ENCODE data around the gene CFAP53. TPM values are rescaled to one million over a fixed set of nuclear protein-coding genes. Genes with fewer than 3 reads are reported as not detected.

Gene CFAP53
- total RNA-seq, 1 experiment from 2014 or later = 0.15 TPM

DNA sequence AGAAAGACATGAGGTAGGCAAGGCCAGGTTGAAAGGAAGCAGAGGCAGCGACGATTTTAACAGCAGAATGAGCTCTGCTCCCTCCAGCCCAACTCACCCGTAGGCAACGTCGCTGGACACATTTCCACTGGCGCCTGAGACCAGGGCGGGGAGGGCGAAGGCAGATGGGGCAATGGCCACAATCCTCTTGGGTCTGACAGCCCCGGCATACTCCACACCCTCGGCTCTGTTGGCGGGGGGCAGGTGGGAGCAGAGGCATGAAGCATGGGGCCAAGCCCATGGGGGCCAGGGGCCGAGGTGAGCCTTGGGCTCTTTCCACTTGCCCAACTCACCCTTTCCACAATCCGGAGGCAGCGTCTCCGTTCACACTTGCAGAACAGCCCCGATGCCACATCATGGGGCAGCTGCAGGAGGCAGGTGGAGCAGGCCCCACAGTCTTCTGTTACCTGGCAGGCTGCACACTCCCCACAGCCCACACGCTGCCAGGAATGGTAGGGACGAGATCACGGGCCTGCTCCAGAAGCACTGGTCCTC, 9.3 kb upstream of the CFAP53 start:
- no CpG with 5 or more reads among the region's 19 CpGs for WGBS (ENCODE audit: extremely low coverage, insufficient read length, low lambda C conversion rate)
- no peak overlapping the region for H3K4ac ChIP-seq (ENCODE audit: low read depth, low read length)
- H2AK5ac ChIP-seq (ENCODE audit: insufficient read length, low read length) = no peak overlapping the region
- H3K18ac ChIP-seq (ENCODE audit: insufficient read length, low read depth, low read length) = no peak overlapping the region
- H2BK12ac ChIP-seq (ENCODE audit: insufficient read length, low read depth, low read length) = no peak overlapping the region
- H3K27me3 Mint-ChIP-seq (ENCODE audit: low read depth) = no peaks in the 10 kb centered on the region; the same call in 1 of the 2 replicates
- peaks cover 37 to 72% (median 70%) of the 10 kb centered on the region in 3 experiments; a peak in 6 of 7 replicates for H3K36me3 Mint-ChIP-seq (ENCODE audit: insufficient read depth in 1 of 3, low read depth in 3 of 3)
- H3K4me1 ChIP-seq (ENCODE audit: insufficient read depth, low read length) = no peaks in the 10 kb centered on the region
- no peak overlapping the region for H3K27ac ChIP-seq (ENCODE audit: insufficient read length, low read depth, low read length)
- no peaks in the 10 kb centered on the region for H3K79me2 ChIP-seq (ENCODE audit: insufficient read depth, low read length)
- H4K20me1 ChIP-seq (ENCODE audit: control insufficient read depth, insufficient read depth, insufficient read length) = no peaks in the 10 kb centered on the region
- H3K9me3 ChIP-seq (ENCODE audit: control insufficient read depth, low read depth, low read length) = no peaks in the 10 kb centered on the region
- no peak overlapping the region for H3K4me3 Mint-ChIP-seq
- no peak overlapping the region for H2BK20ac ChIP-seq (ENCODE audit: low read depth, low read length, poor library complexity, severe bottlenecking)
- TF ChIP-seq, protein P1, sequence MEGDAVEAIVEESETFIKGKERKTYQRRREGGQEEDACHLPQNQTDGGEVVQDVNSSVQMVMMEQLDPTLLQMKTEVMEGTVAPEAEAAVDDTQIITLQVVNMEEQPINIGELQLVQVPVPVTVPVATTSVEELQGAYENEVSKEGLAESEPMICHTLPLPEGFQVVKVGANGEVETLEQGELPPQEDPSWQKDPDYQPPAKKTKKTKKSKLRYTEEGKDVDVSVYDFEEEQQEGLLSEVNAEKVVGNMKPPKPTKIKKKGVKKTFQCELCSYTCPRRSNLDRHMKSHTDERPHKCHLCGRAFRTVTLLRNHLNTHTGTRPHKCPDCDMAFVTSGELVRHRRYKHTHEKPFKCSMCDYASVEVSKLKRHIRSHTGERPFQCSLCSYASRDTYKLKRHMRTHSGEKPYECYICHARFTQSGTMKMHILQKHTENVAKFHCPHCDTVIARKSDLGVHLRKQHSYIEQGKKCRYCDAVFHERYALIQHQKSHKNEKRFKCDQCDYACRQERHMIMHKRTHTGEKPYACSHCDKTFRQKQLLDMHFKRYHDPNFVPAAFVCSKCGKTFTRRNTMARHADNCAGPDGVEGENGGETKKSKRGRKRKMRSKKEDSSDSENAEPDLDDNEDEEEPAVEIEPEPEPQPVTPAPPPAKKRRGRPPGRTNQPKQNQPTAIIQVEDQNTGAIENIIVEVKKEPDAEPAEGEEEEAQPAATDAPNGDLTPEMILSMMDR (conservative IDR thresholded peaks at IDR 0.05) = no peak
- H3K79me1 ChIP-seq (ENCODE audit: insufficient read depth, low read depth, low read length, poor library complexity, severe bottlenecking) = no peaks in the 10 kb centered on the region
- no peak overlapping the region for H3K14ac ChIP-seq (ENCODE audit: insufficient read depth, low read length)
- no peak overlapping the region; the same call in 1 of the 2 replicates for H2BK15ac ChIP-seq (ENCODE audit: low read depth, low read length)
- peaks cover 2% of the 10 kb centered on the region for H3K23me2 ChIP-seq (ENCODE audit: insufficient read length, low read depth, low read length, poor library complexity, severe bottlenecking)
- H3K56ac ChIP-seq (ENCODE audit: insufficient read length, low read depth, low read length) = no peak overlapping the region
- no peak for DNase-seq
- H3K4me2 ChIP-seq (ENCODE audit: insufficient read depth, insufficient read length, low read length) = no peak overlapping the region
- no peak overlapping the region for H4K91ac ChIP-seq (ENCODE audit: insufficient read length, low read depth, low read length)
- H2AFZ ChIP-seq (ENCODE audit: low read length) = no peak overlapping the region
- no peak overlapping the region for H2BK120ac ChIP-seq (ENCODE audit: low read depth, low read length, poor library complexity, severe bottlenecking)
- no peak overlapping the region for H3K23ac ChIP-seq (ENCODE audit: insufficient read length, low read depth, low read length)
- H3T11ph ChIP-seq (ENCODE audit: low read length) = no peak overlapping the region
- no peak overlapping the region for H4K5ac ChIP-seq (ENCODE audit: insufficient read length, low read depth, low read length)
- H3K9ac ChIP-seq (ENCODE audit: extremely low read depth, insufficient read length, low read length) = no peak overlapping the region
- H4K8ac ChIP-seq (replicated peaks; ENCODE audit: insufficient read length, low read depth, low read length) = no peak overlapping the region
- H3K4me1 Mint-ChIP-seq = peaks cover 6% of the 10 kb centered on the region in 2 experiments
- H3K27me3 ChIP-seq (ENCODE audit: insufficient read depth, low read length) = no peaks in the 10 kb centered on the region
- no peak overlapping the region for H3K27ac Mint-ChIP-seq
- no peak overlapping the region for H2BK5ac ChIP-seq (ENCODE audit: insufficient read length, low read length)
- no peaks in the 10 kb centered on the region for H3K9me3 Mint-ChIP-seq
